Measurements from ENCODE around the gene WDFY4. TPM values are rescaled to one million over a fixed set of nuclear protein-coding genes. Genes with fewer than 3 reads are reported as not detected.

WDFY4 gene
- total RNA-seq, 4 donors from 2014 or later, result 0.60 to 20.6 (median 5.1) TPM

- intact Hi-C loops (cut with DNase I; ENCODE audit: low total_unique reads), result no loop called here
- Histone ChIP-seq H3K4me3 (no peak overlapping the region), H3K27ac (peak overlapping the region; percentile 38 to 69 (median 56)), H3K9me3 (no peaks in the 10 kb centered on the region), H3K27me3 (no peaks in the 10 kb centered on the region), H3K36me3 (no peaks in the 10 kb centered on the region), H3K4me1 (peaks cover 0 to 9% (median 3%) of the 10 kb centered on the region in 4 donors)
- TF ChIP-seq POLR2AphosphoS5 (IDR thresholded peaks at IDR 0.05), result no peak
- DNase-seq, result no peak
- WGBS, 2 donors (ENCODE audit: low coverage in 1 of 2), result 53 to 63% methylated on average over 5 of the region's 5 CpGs
- in situ Hi-C loops (cut with MboI; ENCODE audit: low pct_ligation_motif_present in 1 of 4, low pct_unique_long_range_greater_than_20kb in 1 of 4, low sequenced_read_pairs in 3 of 4), result no loop called here
Measured at GRCh38 chr10:49023752-49024151, 339.1 kb downstream of the WDFY4 start.

GRCh38 chr10:49024484-49024883 is 339.8 kb downstream of the WDFY4 start:
- Histone ChIP-seq H3K4me3 (no peak overlapping the region), H3K27ac (peak overlapping the region; percentile 38 to 69 (median 56)), H3K27me3 (no peaks in the 10 kb centered on the region), H3K4me1 (peaks cover 0 to 9% (median 3%) of the 10 kb centered on the region in 4 donors), H3K36me3 (no peaks in the 10 kb centered on the region), H3K9me3 (no peaks in the 10 kb centered on the region)
- WGBS, 2 donors (ENCODE audit: low coverage in 1 of 2), result 61 to 88% methylated on average over 3 of the region's 3 CpGs
- no peak for DNase-seq
- TF ChIP-seq EP300 (IDR thresholded peaks at IDR 0.05; ENCODE audit: low read depth), result no peak
- TF ChIP-seq POLR2A (IDR thresholded peaks at IDR 0.05), result no peak
- TF ChIP-seq CTCF (IDR thresholded peaks at IDR 0.05), result no peak
- TF ChIP-seq POLR2AphosphoS5 (IDR thresholded peaks at IDR 0.05), result no peak
- intact Hi-C loops (cut with DNase I; ENCODE audit: low total_unique reads), result no loop called here
- in situ Hi-C loops (cut with MboI; ENCODE audit: low pct_ligation_motif_present in 1 of 4, low pct_unique_long_range_greater_than_20kb in 1 of 4, low sequenced_read_pairs in 3 of 4), result no loop called here

GRCh38 chr10:49025347-49025983 is 340.8 kb downstream of the WDFY4 start:
- Histone ChIP-seq H3K4me3 (no peak overlapping the region), H3K27ac (no peak overlapping the region), H3K4me1 (peaks cover 0 to 9% (median 3%) of the 10 kb centered on the region in 4 donors), H3K36me3 (no peaks in the 10 kb centered on the region), H3K9me3 (no peaks in the 10 kb centered on the region), H3K27me3 (no peaks in the 10 kb centered on the region)
- no peak for TF ChIP-seq EP300 (IDR thresholded peaks at IDR 0.05; ENCODE audit: low read depth)
- no peak for TF ChIP-seq POLR2AphosphoS5 (IDR thresholded peaks at IDR 0.05)
- no peak for TF ChIP-seq CTCF (IDR thresholded peaks at IDR 0.05)
- no peak for TF ChIP-seq POLR2A (IDR thresholded peaks at IDR 0.05)
- intact Hi-C loops (cut with DNase I; ENCODE audit: low total_unique reads) (no loop called here), in situ Hi-C loops (cut with MboI; ENCODE audit: low pct_ligation_motif_present in 1 of 4, low pct_unique_long_range_greater_than_20kb in 1 of 4, low sequenced_read_pairs in 3 of 4) (no loop called here)
- DNase-seq, result no peak
- WGBS, 2 donors (ENCODE audit: low coverage in 1 of 2), result 68% methylated on average over 7 of the region's 7 CpGs; no CpG with 5 or more reads in 1 of the 2 donors

DNA sequence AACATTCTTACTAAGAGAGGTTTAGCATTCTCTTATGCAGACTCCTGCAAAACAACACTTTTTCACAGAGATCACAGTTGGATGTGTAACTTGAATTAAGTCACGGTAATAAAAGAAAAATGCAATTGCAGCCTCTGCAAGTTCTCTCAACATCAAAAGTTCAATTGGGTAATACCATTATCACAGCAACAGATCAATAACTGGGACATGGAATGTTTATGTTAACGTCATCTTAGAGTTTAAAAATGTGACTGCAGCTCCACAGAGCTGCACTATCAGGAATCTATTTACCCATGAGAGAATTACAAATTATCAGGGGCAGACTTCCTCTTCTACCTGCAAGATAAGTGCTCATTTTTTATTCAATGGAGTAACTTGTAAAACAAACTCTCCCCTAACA is 344.0 kb downstream of the WDFY4 start:
- TF ChIP-seq POLR2AphosphoS5 (IDR thresholded peaks at IDR 0.05) (no peak), EP300 (IDR thresholded peaks at IDR 0.05; ENCODE audit: low read depth) (no peak), CTCF (IDR thresholded peaks at IDR 0.05) (no peak), POLR2A (IDR thresholded peaks at IDR 0.05) (no peak)
- in situ Hi-C loops (cut with MboI; ENCODE audit: low pct_ligation_motif_present in 1 of 4, low pct_unique_long_range_greater_than_20kb in 1 of 4, low sequenced_read_pairs in 3 of 4), result no loop called here
- no peaks in the 10 kb centered on the region for H3K27me3 ChIP-seq
- H3K4me3 ChIP-seq, result no peak overlapping the region
- intact Hi-C loops (cut with DNase I; ENCODE audit: low total_unique reads), result no loop called here
- H3K4me1 ChIP-seq, result peaks cover 0 to 3% (median under 1%) of the 10 kb centered on the region in 4 donors
- no peak overlapping the region for H3K27ac ChIP-seq
- WGBS, 2 donors (ENCODE audit: low coverage in 1 of 2), result 77 to 94% methylated on average over 2 of the region's 2 CpGs
- H3K9me3 ChIP-seq, result no peaks in the 10 kb centered on the region
- DNase-seq, result no peak
- H3K36me3 ChIP-seq, result no peaks in the 10 kb centered on the region

- no peak for DNase-seq
- intact Hi-C loops (cut with DNase I; ENCODE audit: low total_unique reads) (no loop called here), in situ Hi-C loops (cut with MboI; ENCODE audit: low pct_ligation_motif_present in 1 of 4, low pct_unique_long_range_greater_than_20kb in 1 of 4, low sequenced_read_pairs in 3 of 4) (no loop called here)
- TF ChIP-seq POLR2AphosphoS5 (IDR thresholded peaks at IDR 0.05) (no peak), POLR2A (IDR thresholded peaks at IDR 0.05) (no peak), CTCF (IDR thresholded peaks at IDR 0.05) (no peak), EP300 (IDR thresholded peaks at IDR 0.05; ENCODE audit: low read depth) (no peak)
- no peak overlapping the region for H3K27ac ChIP-seq
- no peaks in the 10 kb centered on the region for H3K27me3 ChIP-seq
- H3K4me1 ChIP-seq, result no peaks in the 10 kb centered on the region
- no peaks in the 10 kb centered on the region for H3K9me3 ChIP-seq
- no peak overlapping the region for H3K4me3 ChIP-seq
- no peaks in the 10 kb centered on the region for H3K36me3 ChIP-seq
- 100% methylated on average over 1 of the region's 1 CpG; no CpG with 5 or more reads in 1 of the 2 donors for WGBS, 2 donors (ENCODE audit: low coverage in 1 of 2)
Measured at GRCh38 chr10:49029666-49030065, 345.0 kb downstream of the WDFY4 start.
